Smooth muscle cell (in vitro differentiated cells): ENCODE data around the gene KCNIP4. TPM values are rescaled to one million over a fixed set of nuclear protein-coding genes. Genes with fewer than 3 reads are reported as not detected.
A peak's percentile ranks its signal among the peaks of the same experiment; 100 is the strongest.

Experiments
- DNase-seq: peaks from one replicate; lab custom pipeline; 2025; ENCODE audit not compliant: unreplicated experiment; lab: John Stamatoyannopoulos, UW
- H2AFZ ChIP-seq: fragments of 200-600 bp; sonication (generic); 2 replicates; pipeline ENCODE4 v1.6.0; 2016; ENCODE audit warnings: antibody characterized with exemption, low read depth, mild to moderate bottlenecking
- H3F3A ChIP-seq: fragments of 200-600 bp; sonication (generic); 2 replicates; pipeline ENCODE4 v1.6.0; 2017; ENCODE audit warnings: antibody characterized with exemption, low read depth
- H3K27ac ChIP-seq: fragments of 200-600 bp; sonication (generic); 2 replicates; pipeline ENCODE4 v1.5.1; 2016; ENCODE audit warnings: low read depth, mild to moderate bottlenecking
- H3K27me3 ChIP-seq: fragments of 200-600 bp; sonication (generic); 2 replicates; pipeline ENCODE4 v1.6.1; 2016; ENCODE audit warnings: low read depth, mild to moderate bottlenecking
- H3K36me3 ChIP-seq: fragments of 200-600 bp; sonication (generic); 2 replicates; pipeline ENCODE4 v1.5.1; 2016; ENCODE audit warnings: low read depth
- H3K4me1 ChIP-seq: fragments of 200-600 bp; sonication (generic); 2 replicates; pipeline ENCODE4 v1.5.1; 2016; ENCODE audit warnings: low read depth
- H3K4me2 ChIP-seq: fragments of 200-600 bp; sonication (generic); 2 replicates; pipeline ENCODE4 v1.6.0; 2016; ENCODE audit warnings: mild to moderate bottlenecking
- H3K4me3 ChIP-seq: fragments of 200-600 bp; sonication (generic); 2 replicates; pipeline ENCODE4 v1.5.1; 2016; ENCODE audit warnings: mild to moderate bottlenecking
- H3K79me2 ChIP-seq: fragments of 200-600 bp; sonication (generic); 2 replicates; pipeline ENCODE4 v1.6.0; 2016; ENCODE audit warnings: low read depth, mild to moderate bottlenecking
- H3K9ac ChIP-seq: fragments of 200-600 bp; sonication (generic); 2 replicates; pipeline ENCODE4 v1.6.0; 2016; ENCODE audit warnings: low read depth
- H3K9me3 ChIP-seq: fragments of 200-600 bp; sonication (generic); replicated peaks from 2 replicates; pipeline ENCODE4 v1.5.1; 2016; ENCODE audit warnings: low read depth
- H4K20me1 ChIP-seq: fragments of 200-600 bp; sonication (generic); 2 replicates; pipeline ENCODE4 v1.6.0; 2016; ENCODE audit warnings: low read depth
- CTCF ChIP-seq: fragments of 200-600 bp; sonication (generic); IDR thresholded peaks from 2 replicates; pipeline ENCODE4 v1.5.1; 2017; ENCODE audit warnings: borderline replicate concordance, mild to moderate bottlenecking, antibody characterized with exemption; ENCODE audit not compliant: insufficient read depth, poor library complexity, severe bottlenecking
- WGBS: methylation state at CpG from one replicate; pipeline ENCODE4 v1.1.7; 2016; ENCODE audit warnings: low lambda C conversion rate; 5-methylcytosine and 5-hydroxymethylcytosine counted together
- polyA plus RNA-seq: library from polyadenylated mRNA; unstranded; fragments of >200 nt; fragmentation: Nextera tagmentation; extraction: Ambion mirVana; gene quantifications from 2 replicates; pipeline ENCODE4 v1.2.1, GENCODE V29; 2016
- total RNA-seq: library from RNA; depleted of rRNA; stranded (reverse); fragments of >200 nt; gene quantifications from 2 replicates; pipeline ENCODE4 v1.2.3, GENCODE V29; 2014

KCNIP4 gene
- total and polyA plus RNA-seq, 2 experiments from 2014 or later = 0.07 TPM; not detected in 1

- H3K4me2 ChIP-seq = peak overlapping the region; percentile 8
- H3K36me3 ChIP-seq = no peaks in the 10 kb centered on the region
- H3K9me3 ChIP-seq = no peaks in the 10 kb centered on the region
- H3F3A ChIP-seq = no peaks in the 10 kb centered on the region
- no peak for DNase-seq
- no peaks in the 10 kb centered on the region for H3K27me3 ChIP-seq
- H3K27ac ChIP-seq = no peak overlapping the region
- H3K9ac ChIP-seq = no peak overlapping the region
- no peak overlapping the region for H3K4me3 ChIP-seq
- H4K20me1 ChIP-seq = no peaks in the 10 kb centered on the region
- no peaks in the 10 kb centered on the region for H3K79me2 ChIP-seq
- no peak for TF ChIP-seq CTCF
- no peak overlapping the region for H2AFZ ChIP-seq
- 88% methylated on average over 3 of the region's 3 CpGs for WGBS
- no peaks in the 10 kb centered on the region for H3K4me1 ChIP-seq
These were observed 916.4 kb downstream of the KCNIP4 start for GRCh38 chr4:21032089-21032645.

GRCh38 chr4:21018817-21019216, 929.8 kb downstream of the KCNIP4 start:
- TF ChIP-seq CTCF = no peak
- DNase-seq = no peak
- Histone ChIP-seq H3K9me3 (no peaks in the 10 kb centered on the region), H4K20me1 (no peaks in the 10 kb centered on the region), H3K4me2 (no peak overlapping the region), H3K9ac (no peak overlapping the region), H3K27me3 (no peaks in the 10 kb centered on the region), H3K36me3 (no peaks in the 10 kb centered on the region), H2AFZ (no peak overlapping the region), H3K27ac (no peak overlapping the region), H3K4me1 (no peaks in the 10 kb centered on the region), H3K4me3 (no peak overlapping the region), H3K79me2 (no peaks in the 10 kb centered on the region), H3F3A (no peaks in the 10 kb centered on the region)
- WGBS = 86% methylated on average over 2 of the region's 2 CpGs

GRCh38 chr4:21013501-21013900, 935.1 kb downstream of the KCNIP4 start:
- H3K4me3 ChIP-seq = no peak overlapping the region
- H3K4me1 ChIP-seq = no peaks in the 10 kb centered on the region
- H3K36me3 ChIP-seq = no peaks in the 10 kb centered on the region
- H3K27ac ChIP-seq = no peak overlapping the region
- peak overlapping the region; percentile 38 for H3K4me2 ChIP-seq
- TF ChIP-seq CTCF = no peak
- no peaks in the 10 kb centered on the region for H3K79me2 ChIP-seq
- no peaks in the 10 kb centered on the region for H3K9me3 ChIP-seq
- no peak overlapping the region for H3K9ac ChIP-seq
- H3F3A ChIP-seq = no peaks in the 10 kb centered on the region
- H3K27me3 ChIP-seq = no peaks in the 10 kb centered on the region
- no peaks in the 10 kb centered on the region for H4K20me1 ChIP-seq
- WGBS = 80% methylated on average over 1 of the region's 1 CpG
- no peak overlapping the region for H2AFZ ChIP-seq
- no peak for DNase-seq

DNA sequence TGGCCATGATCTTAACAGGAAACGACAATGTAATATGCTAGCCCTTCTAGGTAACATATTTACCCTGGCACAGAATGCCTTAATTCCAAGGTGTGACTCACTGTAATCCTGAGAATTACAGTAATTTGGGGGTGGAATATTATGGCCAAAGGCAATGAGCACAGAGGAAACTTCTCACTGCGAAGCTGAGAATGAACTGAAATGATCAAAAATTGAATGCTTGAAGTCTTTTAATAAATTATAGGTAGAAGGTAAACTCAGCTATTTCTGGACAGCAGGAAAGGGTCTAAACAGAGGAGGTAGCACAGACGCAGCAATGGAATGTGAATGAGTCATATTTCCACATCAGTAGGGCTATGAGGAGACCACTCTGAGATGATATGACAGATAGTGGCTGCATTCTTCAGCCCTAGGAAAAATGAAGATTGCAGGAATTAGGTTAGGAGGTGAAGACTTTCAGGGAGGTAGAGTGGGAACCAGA, 935.7 kb downstream of the KCNIP4 start:
- Histone ChIP-seq H3K9me3 (no peaks in the 10 kb centered on the region), H3K27ac (no peak overlapping the region), H3K36me3 (no peaks in the 10 kb centered on the region), H3K27me3 (no peaks in the 10 kb centered on the region), H2AFZ (no peak overlapping the region), H3K9ac (no peak overlapping the region), H4K20me1 (no peaks in the 10 kb centered on the region), H3K4me1 (no peaks in the 10 kb centered on the region), H3F3A (no peaks in the 10 kb centered on the region), H3K4me3 (no peak overlapping the region), H3K79me2 (no peaks in the 10 kb centered on the region), H3K4me2 (no peak overlapping the region)
- no peak for TF ChIP-seq CTCF
- DNase-seq = no peak
- 52% methylated on average over 3 of the region's 3 CpGs for WGBS
